Activated T-helper 2 cell treated with anti-CD3 and anti-CD28 coated beads, Interferon-gamma antibody, Interleukin-2, Interleukin-4, amounts not matched to agents 10 μg/mL and 5 μg/mL and 100 μg/mL, durations not matched to agents 14 hours and 24 hours and 36 hours (primary cell): Measurements from ENCODE around the gene KCNH1. TPM values are rescaled to one million over a fixed set of nuclear protein-coding genes. Genes with fewer than 3 reads are reported as not detected.

Source experiments
- DNase-seq: peaks from one replicate; pipeline ENCODE4 v3.0.0; 2021; ENCODE audit warnings: low spot score
- H3K27ac Mint-ChIP-seq: one replicate; pipeline ENCODE4 v1.8.0; 2021; ENCODE audit warnings: mixed read lengths
- H3K27me3 Mint-ChIP-seq: one replicate; pipeline ENCODE4 v1.8.0; 2021; ENCODE audit warnings: low read depth, mixed read lengths
- H3K36me3 Mint-ChIP-seq: one replicate; pipeline ENCODE4 v1.8.0; 2021; ENCODE audit warnings: low read depth, mixed read lengths
- H3K4me1 Mint-ChIP-seq: one replicate; pipeline ENCODE4 v1.8.0; 2021; ENCODE audit warnings: low read depth, mixed read lengths
- H3K4me3 Mint-ChIP-seq: one replicate; pipeline ENCODE4 v1.8.0; 2021; ENCODE audit warnings: low read depth, mild to moderate bottlenecking, moderate library complexity, mixed read lengths
- H3K9me3 Mint-ChIP-seq: one replicate; pipeline ENCODE4 v1.8.0; 2021; ENCODE audit warnings: mixed read lengths
- intact Hi-C: fragments of 100-400 bp; cut with micrococcal nuclease; formaldehyde crosslinking; loops from one replicate; pipeline ENCODE4 v1.15.1; 2023
- total RNA-seq: library from RNA; stranded (reverse); gene quantifications from 2 replicates; pipeline ENCODE4 v1.2.3, GENCODE V29; 2022

Gene KCNH1
- total RNA-seq, 1 donor from 2014 or later: not detected

GRCh38 chr1:210920716-210921694, 212.9 kb downstream of the KCNH1 start:
- no peaks in the 10 kb centered on the region for H3K27me3 Mint-ChIP-seq
- no peak overlapping the region for H3K4me3 Mint-ChIP-seq
- no peak for DNase-seq
- intact Hi-C loops: no loop called here
- no peaks in the 10 kb centered on the region for H3K4me1 Mint-ChIP-seq
- no peak overlapping the region for H3K27ac Mint-ChIP-seq
- no peaks in the 10 kb centered on the region for H3K9me3 Mint-ChIP-seq
- H3K36me3 Mint-ChIP-seq: no peaks in the 10 kb centered on the region

- no peaks in the 10 kb centered on the region for H3K27me3 Mint-ChIP-seq
- no peaks in the 10 kb centered on the region for H3K4me1 Mint-ChIP-seq
- no peaks in the 10 kb centered on the region for H3K9me3 Mint-ChIP-seq
- no peaks in the 10 kb centered on the region for H3K36me3 Mint-ChIP-seq
- DNase-seq: no peak
- intact Hi-C loops: no loop called here
- no peak overlapping the region for H3K27ac Mint-ChIP-seq
- H3K4me3 Mint-ChIP-seq: no peak overlapping the region
These were observed 213.7 kb downstream of the KCNH1 start for GRCh38 chr1:210920258-210920657.

- Mint-ChIP-seq H3K4me1 (no peaks in the 10 kb centered on the region), H3K27me3 (no peaks in the 10 kb centered on the region), H3K36me3 (no peaks in the 10 kb centered on the region), H3K4me3 (no peak overlapping the region), H3K27ac (no peak overlapping the region), H3K9me3 (no peaks in the 10 kb centered on the region)
- DNase-seq: no peak
- intact Hi-C loops: no loop called here
These were observed 215.1 kb downstream of the KCNH1 start for GRCh38 chr1:210918893-210919292.

DNA sequence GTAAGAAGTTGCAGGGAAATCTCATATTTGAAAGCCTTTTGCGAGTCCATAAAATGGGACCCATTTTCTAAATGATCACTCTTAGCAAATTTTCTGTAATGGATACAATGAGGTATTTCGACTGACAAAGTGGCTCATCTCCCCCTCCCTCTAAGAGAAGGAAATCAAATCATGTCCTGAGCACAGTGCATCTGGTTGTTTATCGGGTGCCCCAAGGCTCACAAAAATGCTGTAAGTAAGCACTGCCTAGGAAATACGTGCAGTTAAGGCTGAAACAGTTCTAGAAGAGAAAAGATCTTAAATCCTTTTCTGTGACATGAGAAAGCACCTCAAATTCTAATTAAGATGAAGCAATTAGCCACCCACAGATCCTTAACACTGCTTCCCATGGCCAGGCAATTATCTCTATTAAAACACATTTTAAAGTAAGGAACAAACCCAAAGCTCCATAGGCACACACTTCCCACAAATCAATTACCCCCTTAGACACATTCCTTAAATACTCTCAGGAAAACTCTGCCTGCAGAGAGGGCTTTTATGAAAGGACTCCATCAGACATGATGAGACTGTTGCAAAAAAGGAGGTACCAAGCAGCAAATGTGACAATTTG, 216.3 kb downstream of the KCNH1 start:
- H3K27me3 Mint-ChIP-seq: no peaks in the 10 kb centered on the region
- H3K36me3 Mint-ChIP-seq: no peaks in the 10 kb centered on the region
- H3K27ac Mint-ChIP-seq: no peak overlapping the region
- no peak for DNase-seq
- H3K9me3 Mint-ChIP-seq: no peaks in the 10 kb centered on the region
- intact Hi-C loops: no loop called here
- no peak overlapping the region for H3K4me3 Mint-ChIP-seq
- H3K4me1 Mint-ChIP-seq: no peaks in the 10 kb centered on the region

GRCh38 chr1:210916548-210916947, 217.4 kb downstream of the KCNH1 start:
- no peaks in the 10 kb centered on the region for H3K36me3 Mint-ChIP-seq
- no peaks in the 10 kb centered on the region for H3K4me1 Mint-ChIP-seq
- H3K27ac Mint-ChIP-seq: no peak overlapping the region
- no peak overlapping the region for H3K4me3 Mint-ChIP-seq
- intact Hi-C loops: no loop called here
- H3K9me3 Mint-ChIP-seq: no peaks in the 10 kb centered on the region
- no peak for DNase-seq
- peaks cover 2% of the 10 kb centered on the region for H3K27me3 Mint-ChIP-seq

GRCh38 chr1:210915890-210916507, 217.9 kb downstream of the KCNH1 start:
- no peak overlapping the region for H3K4me3 Mint-ChIP-seq

DNA sequence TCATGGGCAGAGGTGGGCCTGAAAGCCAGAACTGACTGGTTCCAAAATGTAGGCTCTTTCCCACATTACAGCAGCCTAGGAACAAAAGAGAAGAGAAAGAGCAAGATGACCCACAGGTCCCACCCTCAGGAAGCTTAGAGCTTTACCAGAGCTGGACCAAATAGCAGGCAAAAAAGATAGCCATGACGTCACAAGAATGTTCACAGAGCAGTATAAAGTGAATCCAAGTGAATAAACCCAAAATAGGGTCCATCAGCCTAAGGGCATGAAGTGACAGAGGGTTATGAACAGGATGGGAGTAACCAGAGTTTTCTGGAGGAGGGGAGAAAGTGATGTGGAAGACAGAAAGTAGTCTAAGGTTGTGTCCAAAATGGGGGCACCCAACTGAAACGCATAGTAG, 221.2 kb downstream of the KCNH1 start:
- Mint-ChIP-seq H3K4me3 (no peak overlapping the region), H3K4me1 (no peaks in the 10 kb centered on the region), H3K36me3 (no peaks in the 10 kb centered on the region), H3K27ac (no peak overlapping the region), H3K9me3 (no peaks in the 10 kb centered on the region), H3K27me3 (peaks cover 2% of the 10 kb centered on the region)
- intact Hi-C loops: no loop called here
- DNase-seq: no peak

More at GRCh38 chr1:210915890-210916507, 217.9 kb downstream of the KCNH1 start:
- H3K36me3 Mint-ChIP-seq: no peaks in the 10 kb centered on the region
- H3K4me1 Mint-ChIP-seq: no peaks in the 10 kb centered on the region
- no peak overlapping the region for H3K27ac Mint-ChIP-seq
- DNase-seq: no peak
- peaks cover 2% of the 10 kb centered on the region for H3K27me3 Mint-ChIP-seq
- H3K9me3 Mint-ChIP-seq: no peaks in the 10 kb centered on the region
- intact Hi-C loops: no loop called here

DNA sequence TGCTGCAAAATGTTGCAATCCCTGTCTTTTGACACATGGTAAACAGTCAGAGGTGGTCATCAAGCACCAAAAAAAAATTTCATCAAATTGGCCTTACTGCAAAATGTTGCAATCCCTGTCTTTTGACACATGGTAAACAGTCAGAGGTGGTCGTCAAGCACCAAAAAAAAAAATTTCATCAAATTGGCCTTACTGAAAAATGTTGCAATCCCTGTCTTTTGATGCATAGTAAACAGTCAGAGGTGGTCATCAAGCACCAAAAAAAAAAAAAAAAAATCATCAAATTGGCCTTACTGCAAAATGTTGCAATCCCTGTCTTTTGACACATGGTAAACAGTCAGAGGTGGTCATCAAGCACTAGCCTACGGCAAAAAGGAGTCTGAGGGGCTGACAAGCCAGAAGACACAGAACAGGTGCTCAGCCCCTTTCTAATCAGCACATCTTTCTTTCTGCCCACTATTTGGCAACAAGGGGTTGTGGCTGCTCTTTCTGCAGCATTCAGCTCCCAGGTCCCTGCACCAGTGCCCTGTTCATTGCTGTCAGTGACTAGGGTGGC, 223.8 kb downstream of the KCNH1 start:
- Mint-ChIP-seq H3K4me1 (no peaks in the 10 kb centered on the region), H3K27me3 (peaks cover 2% of the 10 kb centered on the region), H3K27ac (no peak overlapping the region), H3K4me3 (no peak overlapping the region), H3K36me3 (no peaks in the 10 kb centered on the region), H3K9me3 (no peaks in the 10 kb centered on the region)
- DNase-seq: no peak
- intact Hi-C loops: no loop called here

DNA sequence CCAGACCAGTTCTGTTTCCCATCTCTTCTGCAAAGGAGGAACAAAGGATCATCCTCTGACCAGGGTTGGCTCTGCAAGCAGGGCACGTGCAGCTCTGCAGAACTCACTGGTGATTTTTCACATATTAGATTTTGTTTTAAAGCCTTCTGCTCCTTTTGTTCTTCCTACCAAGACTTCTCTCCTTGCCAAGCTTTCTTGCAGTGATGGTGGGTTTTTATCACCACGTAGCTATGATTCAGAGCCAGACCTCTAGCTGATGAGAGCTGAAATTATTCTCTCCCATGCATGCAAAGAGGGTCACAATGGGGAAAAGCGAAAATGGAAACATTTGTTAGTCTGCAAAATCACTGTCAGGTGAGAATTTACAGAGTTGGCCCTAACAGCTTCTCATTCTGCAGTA, 225.2 kb downstream of the KCNH1 start:
- H3K36me3 Mint-ChIP-seq: no peaks in the 10 kb centered on the region
- no peaks in the 10 kb centered on the region for H3K9me3 Mint-ChIP-seq
- no peak overlapping the region for H3K27ac Mint-ChIP-seq
- DNase-seq: no peak
- intact Hi-C loops: no loop called here
- no peak overlapping the region for H3K4me3 Mint-ChIP-seq
- H3K27me3 Mint-ChIP-seq: peaks cover 4% of the 10 kb centered on the region
- no peaks in the 10 kb centered on the region for H3K4me1 Mint-ChIP-seq

DNA sequence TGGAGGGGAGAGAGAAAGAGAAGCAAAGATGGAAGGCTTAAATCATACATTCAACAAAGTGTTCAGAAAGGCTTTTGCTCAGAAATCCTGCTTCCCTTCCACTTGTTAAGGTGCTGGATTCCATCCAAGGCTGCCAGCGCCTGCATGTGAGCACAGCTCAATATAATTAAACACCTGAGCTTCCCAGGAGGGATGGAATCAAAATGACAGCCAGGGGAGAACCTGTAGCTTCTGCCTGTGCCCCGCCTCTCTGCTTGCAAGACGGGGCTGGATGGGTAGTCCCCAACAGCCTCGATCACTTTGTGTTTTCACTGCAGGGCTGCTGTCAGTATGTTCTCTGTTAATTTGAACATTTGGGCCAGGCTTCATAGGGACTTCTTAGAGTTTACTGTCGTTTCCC, 225.7 kb downstream of the KCNH1 start:
- Mint-ChIP-seq H3K36me3 (no peaks in the 10 kb centered on the region), H3K9me3 (no peaks in the 10 kb centered on the region), H3K4me1 (no peaks in the 10 kb centered on the region), H3K27me3 (peaks cover 4% of the 10 kb centered on the region), H3K27ac (no peak overlapping the region), H3K4me3 (no peak overlapping the region)
- intact Hi-C loops: no loop called here
- no peak for DNase-seq

DNA sequence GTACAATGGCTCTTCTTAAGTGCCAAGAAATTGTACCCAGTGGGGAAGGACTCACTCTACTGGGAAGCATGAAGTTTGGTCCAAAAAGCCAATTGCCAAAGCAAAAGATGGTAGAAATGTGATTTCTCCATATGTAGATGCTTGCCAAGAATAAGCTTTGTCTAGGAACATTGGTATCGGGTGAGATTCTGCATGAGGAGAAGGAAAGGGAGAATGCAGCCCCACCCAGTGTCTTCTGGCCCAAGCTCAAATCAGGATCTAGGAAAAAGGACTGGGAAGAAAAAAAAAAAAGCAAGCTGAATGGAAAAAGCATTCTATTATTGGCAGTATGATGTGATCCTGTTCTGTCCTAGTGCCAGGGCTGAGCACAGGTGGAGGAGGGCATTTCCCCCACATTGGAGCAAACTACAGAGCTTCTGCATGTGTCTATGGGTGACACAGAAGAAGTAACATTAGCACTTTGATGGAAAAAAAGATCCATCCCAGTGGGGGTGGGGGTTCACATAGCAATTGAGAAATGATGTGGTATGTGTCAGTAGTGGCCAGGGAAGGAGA, 226.6 kb downstream of the KCNH1 start:
- Mint-ChIP-seq H3K4me1 (no peaks in the 10 kb centered on the region), H3K36me3 (no peaks in the 10 kb centered on the region), H3K27ac (no peak overlapping the region), H3K9me3 (no peaks in the 10 kb centered on the region), H3K4me3 (no peak overlapping the region), H3K27me3 (peaks cover 6% of the 10 kb centered on the region)
- intact Hi-C loops: no loop called here
- DNase-seq: no peak

- intact Hi-C loops: no loop called here
- H3K27ac Mint-ChIP-seq: no peak overlapping the region
- no peak for DNase-seq
- H3K4me1 Mint-ChIP-seq: no peaks in the 10 kb centered on the region
- H3K36me3 Mint-ChIP-seq: no peaks in the 10 kb centered on the region
- H3K27me3 Mint-ChIP-seq: peaks cover 4% of the 10 kb centered on the region
- H3K9me3 Mint-ChIP-seq: no peaks in the 10 kb centered on the region
- H3K4me3 Mint-ChIP-seq: no peak overlapping the region
These were observed 227.9 kb downstream of the KCNH1 start for GRCh38 chr1:210905944-210906453.
